HCT116 (cell line): ENCODE results near the gene DOHH.

ENCODE experiments used
- EZH2 ChIP-seq: fragments of 200-600 bp; sonication (generic); IDR thresholded peaks from 2 replicates; pipeline ENCODE4 v1.6.1; 2017; ENCODE audit warnings: antibody characterized with exemption, mixed run types
- EZH2phosphoT487 ChIP-seq: fragments of 200-600 bp; IDR thresholded peaks from 2 replicates; pipeline ENCODE4 v1.6.1; 2018; ENCODE audit warnings: antibody characterized with exemption, borderline replicate concordance
- FOSL1 ChIP-seq: IDR thresholded peaks from 2 replicates; pipeline ENCODE4 v1.6.1; 2012; ENCODE audit warnings: low read depth
- POLR2A ChIP-seq: IDR thresholded peaks from 2 replicates; pipeline ENCODE4 v1.7.0; 2011; ENCODE audit warnings: borderline replicate concordance; ENCODE audit not compliant: insufficient read depth, insufficient read length; ENCODE audit errors: extremely low read depth
- POLR2AphosphoS5 ChIP-seq: IDR thresholded peaks from 2 replicates; pipeline ENCODE4 v1.6.1; 2011; ENCODE audit warnings: mild to moderate bottlenecking, low read depth, low read length, moderate library complexity
- SP1 ChIP-seq: IDR thresholded peaks from 2 replicates; pipeline ENCODE4 v1.6.1; 2012; ENCODE audit warnings: low read depth
- SRF ChIP-seq: IDR thresholded peaks from 2 replicates; pipeline ENCODE4 v1.6.1; 2012; ENCODE audit warnings: low read depth
- TF ChIP-seq, protein P1 (sequence below), 3 experiments: fragments of 200-600 bp in 1 of 3; sonication (generic) in 1 of 3; IDR thresholded peaks in 2 of 3; conservative IDR thresholded peaks in 1 of 3; 2 replicates each; pipeline ENCODE4 v1.5.1; 2012 to 2017; ENCODE audit warnings: low read depth in 2 of 3, low read length in 2 of 3, antibody characterized with exemption in 1 of 3, borderline replicate concordance in 1 of 3, control low read depth in 1 of 3, mild to moderate bottlenecking in 1 of 3, mixed read lengths in 1 of 3, mixed run types in 1 of 3, moderate library complexity in 1 of 3; ENCODE audit not compliant: insufficient read depth in 1 of 3
- TF ChIP-seq, protein P2 (sequence below): IDR thresholded peaks from 2 replicates; pipeline ENCODE4 v1.6.1; 2012; ENCODE audit warnings: low read depth
- TF ChIP-seq, protein P3 (sequence below): IDR thresholded peaks from 2 replicates; pipeline ENCODE4 v1.6.1; 2012

DNA sequence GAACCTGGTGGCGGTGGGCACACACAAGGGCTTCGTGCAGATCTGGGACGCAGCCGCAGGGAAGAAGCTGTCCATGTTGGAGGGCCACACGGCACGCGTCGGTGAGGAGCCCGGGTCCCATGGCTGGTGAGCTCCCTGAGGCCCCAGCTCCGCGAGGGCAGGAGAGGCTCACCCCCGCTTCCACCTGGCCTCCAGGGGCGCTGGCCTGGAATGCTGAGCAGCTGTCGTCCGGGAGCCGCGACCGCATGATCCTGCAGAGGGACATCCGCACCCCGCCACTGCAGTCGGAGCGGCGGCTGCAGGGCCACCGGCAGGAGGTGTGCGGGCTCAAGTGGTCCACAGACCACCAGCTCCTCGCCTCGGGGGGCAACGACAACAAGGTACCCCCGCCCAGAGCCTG lies 31.2 kb upstream of the DOHH start:
- TF ChIP-seq, protein P1, sequence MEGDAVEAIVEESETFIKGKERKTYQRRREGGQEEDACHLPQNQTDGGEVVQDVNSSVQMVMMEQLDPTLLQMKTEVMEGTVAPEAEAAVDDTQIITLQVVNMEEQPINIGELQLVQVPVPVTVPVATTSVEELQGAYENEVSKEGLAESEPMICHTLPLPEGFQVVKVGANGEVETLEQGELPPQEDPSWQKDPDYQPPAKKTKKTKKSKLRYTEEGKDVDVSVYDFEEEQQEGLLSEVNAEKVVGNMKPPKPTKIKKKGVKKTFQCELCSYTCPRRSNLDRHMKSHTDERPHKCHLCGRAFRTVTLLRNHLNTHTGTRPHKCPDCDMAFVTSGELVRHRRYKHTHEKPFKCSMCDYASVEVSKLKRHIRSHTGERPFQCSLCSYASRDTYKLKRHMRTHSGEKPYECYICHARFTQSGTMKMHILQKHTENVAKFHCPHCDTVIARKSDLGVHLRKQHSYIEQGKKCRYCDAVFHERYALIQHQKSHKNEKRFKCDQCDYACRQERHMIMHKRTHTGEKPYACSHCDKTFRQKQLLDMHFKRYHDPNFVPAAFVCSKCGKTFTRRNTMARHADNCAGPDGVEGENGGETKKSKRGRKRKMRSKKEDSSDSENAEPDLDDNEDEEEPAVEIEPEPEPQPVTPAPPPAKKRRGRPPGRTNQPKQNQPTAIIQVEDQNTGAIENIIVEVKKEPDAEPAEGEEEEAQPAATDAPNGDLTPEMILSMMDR (IDR thresholded peaks at IDR 0.05 in 2 of 3, conservative IDR thresholded peaks at IDR 0.05 in 1 of 3; ENCODE audit: borderline replicate concordance in 1 of 3, insufficient read depth in 1 of 3, low read depth in 2 of 3, low read length in 2 of 3): no peak
- TF ChIP-seq, protein P2, sequence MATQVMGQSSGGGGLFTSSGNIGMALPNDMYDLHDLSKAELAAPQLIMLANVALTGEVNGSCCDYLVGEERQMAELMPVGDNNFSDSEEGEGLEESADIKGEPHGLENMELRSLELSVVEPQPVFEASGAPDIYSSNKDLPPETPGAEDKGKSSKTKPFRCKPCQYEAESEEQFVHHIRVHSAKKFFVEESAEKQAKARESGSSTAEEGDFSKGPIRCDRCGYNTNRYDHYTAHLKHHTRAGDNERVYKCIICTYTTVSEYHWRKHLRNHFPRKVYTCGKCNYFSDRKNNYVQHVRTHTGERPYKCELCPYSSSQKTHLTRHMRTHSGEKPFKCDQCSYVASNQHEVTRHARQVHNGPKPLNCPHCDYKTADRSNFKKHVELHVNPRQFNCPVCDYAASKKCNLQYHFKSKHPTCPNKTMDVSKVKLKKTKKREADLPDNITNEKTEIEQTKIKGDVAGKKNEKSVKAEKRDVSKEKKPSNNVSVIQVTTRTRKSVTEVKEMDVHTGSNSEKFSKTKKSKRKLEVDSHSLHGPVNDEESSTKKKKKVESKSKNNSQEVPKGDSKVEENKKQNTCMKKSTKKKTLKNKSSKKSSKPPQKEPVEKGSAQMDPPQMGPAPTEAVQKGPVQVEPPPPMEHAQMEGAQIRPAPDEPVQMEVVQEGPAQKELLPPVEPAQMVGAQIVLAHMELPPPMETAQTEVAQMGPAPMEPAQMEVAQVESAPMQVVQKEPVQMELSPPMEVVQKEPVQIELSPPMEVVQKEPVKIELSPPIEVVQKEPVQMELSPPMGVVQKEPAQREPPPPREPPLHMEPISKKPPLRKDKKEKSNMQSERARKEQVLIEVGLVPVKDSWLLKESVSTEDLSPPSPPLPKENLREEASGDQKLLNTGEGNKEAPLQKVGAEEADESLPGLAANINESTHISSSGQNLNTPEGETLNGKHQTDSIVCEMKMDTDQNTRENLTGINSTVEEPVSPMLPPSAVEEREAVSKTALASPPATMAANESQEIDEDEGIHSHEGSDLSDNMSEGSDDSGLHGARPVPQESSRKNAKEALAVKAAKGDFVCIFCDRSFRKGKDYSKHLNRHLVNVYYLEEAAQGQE: no peak
- no peak for TF ChIP-seq POLR2AphosphoS5
- TF ChIP-seq EZH2: no peak
- no peak for TF ChIP-seq SP1
- no peak for TF ChIP-seq EZH2phosphoT487
- TF ChIP-seq, protein P3, sequence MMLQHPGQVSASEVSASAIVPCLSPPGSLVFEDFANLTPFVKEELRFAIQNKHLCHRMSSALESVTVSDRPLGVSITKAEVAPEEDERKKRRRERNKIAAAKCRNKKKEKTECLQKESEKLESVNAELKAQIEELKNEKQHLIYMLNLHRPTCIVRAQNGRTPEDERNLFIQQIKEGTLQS: no peak
- TF ChIP-seq FOSL1: no peak
- no peak for TF ChIP-seq SRF
- no peak for TF ChIP-seq POLR2A
